Measurements from ENCODE around the gene RAB44.
"Not testable (repeated sequence)": the region's sequence is repeated elsewhere in the genome, so short reads cannot be mapped to it uniquely, and the experiment has no call there.

The RAB44 gene

DNA sequence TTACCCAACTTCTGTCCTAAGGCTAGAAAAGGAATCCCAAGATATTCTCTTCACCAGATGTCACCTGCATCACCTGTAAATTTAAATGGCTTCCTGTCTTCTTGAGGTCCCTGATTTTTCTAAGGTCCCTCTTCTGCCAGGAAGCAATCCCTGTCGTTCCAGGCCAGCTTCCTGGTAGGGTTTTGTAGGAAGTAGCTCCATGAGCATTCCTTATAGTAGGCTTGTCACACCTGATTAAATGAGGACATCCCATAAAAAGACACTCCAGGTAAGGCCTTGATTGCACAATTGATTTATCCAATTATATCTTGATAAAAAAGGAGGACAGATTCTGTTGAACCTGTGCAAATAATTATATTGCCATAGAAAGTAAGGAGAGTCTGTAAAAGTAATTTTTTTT is 8.7 kb downstream of the RAB44 start:
- no peak for DNase-seq (ENCODE audit: low read depth in 1 of 2, low spot score in 1 of 2)

DNA sequence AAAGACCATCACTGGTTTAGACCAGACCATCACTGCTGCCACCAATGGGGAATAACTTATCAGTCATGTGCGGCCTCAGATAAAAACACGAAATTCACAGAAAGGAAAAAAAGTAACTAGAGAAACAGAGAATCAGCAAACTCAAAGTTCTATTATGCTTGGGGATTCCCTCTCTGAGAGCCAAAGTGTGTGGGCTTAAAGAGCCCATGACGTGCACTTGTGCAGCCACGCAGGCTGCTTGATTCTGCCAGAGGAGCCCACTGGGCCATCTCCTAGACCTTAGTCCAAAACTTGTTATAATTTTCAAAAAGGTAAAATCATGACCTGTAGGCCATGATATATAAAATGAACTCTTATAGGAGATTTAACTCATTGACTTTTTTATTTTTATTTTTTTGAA is 15.2 kb downstream of the RAB44 start:
- no peak for DNase-seq (ENCODE audit: low read depth in 1 of 2, low spot score in 1 of 2)

DNA sequence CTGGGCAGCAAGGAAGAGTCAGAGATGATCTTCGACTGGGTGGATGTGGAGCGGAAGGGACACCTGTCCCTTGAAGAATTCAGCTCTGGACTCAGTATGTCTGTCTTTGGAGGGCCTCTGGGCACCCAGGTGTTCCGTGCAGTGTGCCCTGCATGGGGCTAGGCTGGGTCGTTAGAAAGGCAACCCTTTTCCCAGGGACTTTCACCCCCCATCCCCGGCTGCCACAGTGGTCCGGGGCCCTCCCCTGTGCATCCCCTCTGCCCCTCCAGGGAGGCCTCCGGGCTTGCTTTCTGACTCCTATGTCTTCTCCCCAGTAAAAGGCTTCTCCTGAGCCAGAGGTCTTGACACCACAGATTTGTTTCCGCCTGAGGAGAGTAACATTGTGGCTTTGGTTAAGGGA is 16.2 kb downstream of the RAB44 start:
- DNase-seq (ENCODE audit: low read depth in 1 of 2, low spot score in 1 of 2): no peak

DNA sequence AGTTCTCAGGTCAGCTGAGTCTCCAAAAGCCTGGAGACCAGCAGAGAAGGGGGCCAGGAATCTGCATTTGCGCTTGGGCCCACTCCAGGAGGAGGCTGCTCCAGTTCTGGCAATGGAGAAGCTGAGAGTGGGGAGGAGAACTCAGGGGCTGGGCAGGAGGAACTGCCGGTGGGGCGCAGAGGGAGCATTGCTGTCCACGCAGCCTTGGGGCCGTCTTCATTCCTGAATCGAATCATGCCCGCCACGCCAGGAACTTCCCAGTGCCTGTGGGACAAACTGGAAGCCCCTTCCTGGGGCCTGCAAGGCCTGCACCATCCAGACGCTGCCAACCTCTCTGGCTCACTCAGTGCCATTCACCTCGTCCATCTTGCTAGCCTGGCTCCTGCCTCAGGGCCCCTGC is 16.9 kb downstream of the RAB44 start:
- DNase-seq (ENCODE audit: low read depth in 1 of 2, low spot score in 1 of 2): no peak

DNA sequence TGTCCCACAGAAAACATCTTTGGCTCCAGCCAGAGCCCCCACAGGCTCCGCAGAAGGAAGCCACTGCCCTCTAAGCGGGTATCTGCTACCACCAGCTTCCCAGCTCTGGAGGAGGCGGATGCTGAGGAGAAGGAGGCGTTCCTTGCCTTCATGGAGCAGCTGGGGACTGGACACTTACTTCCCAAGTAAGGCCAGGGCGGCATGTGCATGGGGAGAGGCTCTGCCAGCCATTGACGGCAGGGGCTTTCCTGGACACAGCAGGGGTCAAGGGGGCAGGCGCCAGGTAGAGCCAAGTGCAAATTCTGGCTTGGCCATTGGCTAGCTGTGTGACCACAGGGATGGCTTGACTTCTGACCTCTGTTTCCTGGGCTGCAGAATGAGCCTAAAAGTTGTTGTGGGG is 17.8 kb downstream of the RAB44 start:
- DNase-seq (ENCODE audit: low read depth in 1 of 2, low spot score in 1 of 2): no peak

DNA sequence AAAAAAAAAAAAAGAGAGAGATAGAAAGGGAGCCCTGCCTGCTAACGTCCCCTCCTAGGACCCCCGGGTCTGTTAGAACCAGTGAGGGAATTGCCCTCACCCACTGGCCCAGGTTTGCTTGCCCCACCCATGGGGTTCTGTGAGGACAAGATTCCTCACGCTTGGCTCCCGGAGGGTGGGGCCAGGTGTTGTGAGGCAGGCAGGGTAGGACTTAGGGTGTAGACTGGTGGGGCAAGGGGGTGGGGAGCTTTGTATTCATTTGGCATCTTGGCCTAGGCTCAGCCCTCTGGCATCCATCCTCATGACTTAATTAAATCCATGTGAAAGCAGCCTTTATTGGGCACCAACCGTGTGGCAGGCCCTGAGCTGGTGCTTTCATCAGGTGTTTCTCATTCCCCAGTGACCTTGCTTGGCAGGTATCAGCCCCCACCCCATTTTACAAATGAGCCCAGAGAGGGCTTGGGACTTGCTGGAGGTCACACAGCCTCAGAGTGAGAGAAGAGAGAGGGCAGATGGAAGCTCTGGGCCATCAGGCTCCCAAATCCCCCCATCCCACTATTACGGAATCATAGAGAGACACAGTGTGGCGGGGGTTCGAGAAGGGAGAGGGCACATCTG is 19.0 kb downstream of the RAB44 start:
- DNase-seq (ENCODE audit: low read depth in 1 of 2, low spot score in 1 of 2): no peak

DNA sequence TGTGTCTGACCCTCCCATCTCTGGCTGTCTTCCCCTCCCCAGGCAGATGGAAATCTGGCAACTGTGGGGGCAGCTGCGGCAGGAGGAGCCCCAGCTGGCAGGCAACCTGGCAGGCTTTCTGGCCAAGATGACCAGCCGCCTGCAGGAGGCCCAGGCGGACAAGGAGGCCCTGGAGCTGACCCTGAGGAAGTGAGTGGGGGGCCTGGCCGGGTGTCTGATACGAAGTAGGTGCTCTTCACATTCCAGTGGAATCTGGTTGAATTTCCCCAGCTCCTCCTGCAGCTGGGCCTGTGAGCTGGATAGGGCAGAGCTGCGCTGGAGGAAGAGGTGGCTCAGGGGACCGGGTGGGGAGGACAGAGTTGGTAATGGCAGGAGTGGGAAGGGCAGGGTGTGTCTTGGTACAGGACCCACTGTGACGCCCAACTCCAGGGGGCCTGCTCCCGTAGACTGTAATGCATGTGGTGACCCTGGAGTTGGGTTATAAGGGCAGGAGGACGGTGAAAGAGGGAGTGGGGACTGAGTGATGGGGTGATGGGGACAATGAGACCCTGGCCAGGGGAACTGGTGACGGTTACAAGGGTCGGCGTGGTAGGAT is 19.7 kb downstream of the RAB44 start:
- DNase-seq (ENCODE audit: low read depth in 1 of 2, low spot score in 1 of 2): no peak

DNA sequence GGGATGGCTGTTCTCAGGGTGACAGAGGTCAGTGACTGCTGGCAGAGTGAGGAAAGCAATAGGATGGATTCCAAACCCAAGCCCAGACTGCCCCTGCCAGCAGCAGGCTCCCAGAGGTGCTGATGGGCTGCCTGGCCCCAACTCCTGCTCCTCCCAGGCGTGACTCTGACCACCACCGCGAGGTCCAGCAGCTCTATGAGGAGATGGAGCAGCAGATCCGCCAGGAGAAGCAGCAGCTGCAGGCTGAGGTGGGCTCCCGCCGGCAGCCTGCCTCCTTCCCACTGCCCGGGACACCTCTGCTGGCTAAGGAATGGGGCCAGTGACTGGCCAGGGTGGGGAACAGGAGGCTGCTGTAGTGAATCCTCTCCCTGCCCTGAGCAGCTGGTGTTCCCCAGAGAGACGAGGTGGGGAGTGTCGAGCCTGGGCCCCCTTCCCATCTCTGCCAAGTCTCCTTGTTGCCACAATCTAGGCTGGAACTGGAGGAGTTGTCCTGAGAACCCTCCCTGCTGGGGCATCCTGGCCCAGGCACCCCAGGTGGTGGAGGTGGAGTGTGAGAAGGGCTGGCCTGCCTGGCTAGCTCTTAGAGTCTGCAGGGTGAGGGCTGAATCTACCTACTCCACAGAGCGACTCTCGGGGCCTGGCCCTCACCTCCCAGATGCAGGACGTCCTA is 20.4 kb downstream of the RAB44 start:
- DNase-seq (ENCODE audit: low read depth in 1 of 2, low spot score in 1 of 2): no peak

DNA sequence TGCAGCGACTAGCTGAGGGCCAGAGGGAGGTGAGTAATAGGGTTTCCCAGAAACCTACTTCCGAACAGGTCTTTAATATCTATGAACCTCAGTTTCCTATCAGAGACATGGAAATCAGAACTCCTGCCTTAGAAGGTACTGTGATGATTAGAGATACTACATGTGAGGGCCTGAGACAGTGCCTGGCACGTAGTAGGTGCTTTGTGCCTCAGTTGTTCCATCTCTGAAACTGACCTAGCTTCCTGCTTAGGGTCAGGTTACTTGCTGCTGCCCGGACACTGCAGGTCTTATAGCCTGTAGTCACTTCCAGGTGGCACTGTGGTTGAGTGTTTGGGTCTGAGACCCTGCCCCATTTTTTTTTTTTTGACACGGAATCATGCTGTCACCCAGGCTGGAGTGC is 20.9 kb downstream of the RAB44 start:
- DNase-seq (ENCODE audit: low read depth in 1 of 2, low spot score in 1 of 2): no peak

DNA sequence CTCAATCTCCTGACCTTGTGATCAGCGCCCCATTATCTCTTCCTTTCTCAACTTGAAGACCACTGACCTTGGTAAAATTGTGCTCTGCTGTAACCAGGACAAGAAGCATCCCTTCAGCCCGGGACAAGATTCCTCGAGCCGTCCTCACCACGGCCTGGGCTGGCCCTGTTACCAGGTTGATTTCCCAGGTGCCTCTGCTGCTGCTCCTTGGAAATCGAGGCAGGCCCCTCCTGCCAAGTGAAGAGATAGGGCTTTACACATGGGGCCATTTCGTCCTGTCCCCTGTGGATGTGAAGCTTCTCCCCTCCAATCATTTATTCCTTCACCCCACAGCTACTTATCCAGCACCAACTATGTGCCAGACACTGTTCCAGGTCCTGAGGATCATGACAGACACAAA is 21.5 kb downstream of the RAB44 start:
- DNase-seq (ENCODE audit: low read depth in 1 of 2, low spot score in 1 of 2): no peak

DNA sequence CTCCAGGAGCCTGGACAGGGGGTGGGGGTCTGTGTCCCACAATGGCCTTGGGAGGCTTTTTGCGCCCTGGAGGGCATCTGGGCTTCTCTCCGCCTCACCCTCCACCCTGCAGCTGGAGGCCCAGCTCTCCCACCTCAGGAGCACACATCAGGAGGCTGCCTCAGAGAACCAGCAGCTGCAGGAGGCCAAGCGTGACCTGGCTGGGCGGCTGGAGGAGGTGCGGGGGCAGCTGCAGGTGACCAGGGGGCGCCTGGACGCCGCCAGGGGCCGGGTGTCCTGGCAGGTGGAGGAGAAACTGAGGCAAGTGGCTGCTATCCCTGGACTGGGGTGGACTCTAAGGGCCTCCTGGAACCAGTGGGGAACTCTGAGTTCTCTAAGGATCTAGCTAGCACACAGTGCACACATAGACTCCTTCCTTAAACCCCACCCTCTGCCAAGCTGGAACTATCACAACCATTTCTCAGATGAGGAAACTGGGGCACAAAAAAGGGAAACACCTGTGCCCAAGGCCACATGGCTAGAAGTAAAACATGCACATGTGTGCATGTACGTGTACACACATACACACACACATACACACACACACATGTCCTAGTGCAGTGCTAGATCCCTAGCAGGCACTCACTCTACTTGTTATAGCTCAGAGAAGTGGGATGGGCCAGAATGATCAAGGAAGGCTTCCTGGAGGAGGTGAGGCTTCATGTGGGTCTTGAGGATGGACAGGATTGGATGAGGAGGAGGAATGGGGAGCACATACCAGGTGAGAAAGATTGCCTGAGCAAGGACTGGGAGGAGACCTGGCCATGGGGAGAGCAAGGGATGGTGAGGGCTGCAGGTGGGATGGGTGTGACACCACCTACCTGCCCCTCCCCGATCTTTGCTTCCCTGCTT is 22.9 kb downstream of the RAB44 start:
- no peak for DNase-seq (ENCODE audit: low read depth in 1 of 2, low spot score in 1 of 2)

DNA sequence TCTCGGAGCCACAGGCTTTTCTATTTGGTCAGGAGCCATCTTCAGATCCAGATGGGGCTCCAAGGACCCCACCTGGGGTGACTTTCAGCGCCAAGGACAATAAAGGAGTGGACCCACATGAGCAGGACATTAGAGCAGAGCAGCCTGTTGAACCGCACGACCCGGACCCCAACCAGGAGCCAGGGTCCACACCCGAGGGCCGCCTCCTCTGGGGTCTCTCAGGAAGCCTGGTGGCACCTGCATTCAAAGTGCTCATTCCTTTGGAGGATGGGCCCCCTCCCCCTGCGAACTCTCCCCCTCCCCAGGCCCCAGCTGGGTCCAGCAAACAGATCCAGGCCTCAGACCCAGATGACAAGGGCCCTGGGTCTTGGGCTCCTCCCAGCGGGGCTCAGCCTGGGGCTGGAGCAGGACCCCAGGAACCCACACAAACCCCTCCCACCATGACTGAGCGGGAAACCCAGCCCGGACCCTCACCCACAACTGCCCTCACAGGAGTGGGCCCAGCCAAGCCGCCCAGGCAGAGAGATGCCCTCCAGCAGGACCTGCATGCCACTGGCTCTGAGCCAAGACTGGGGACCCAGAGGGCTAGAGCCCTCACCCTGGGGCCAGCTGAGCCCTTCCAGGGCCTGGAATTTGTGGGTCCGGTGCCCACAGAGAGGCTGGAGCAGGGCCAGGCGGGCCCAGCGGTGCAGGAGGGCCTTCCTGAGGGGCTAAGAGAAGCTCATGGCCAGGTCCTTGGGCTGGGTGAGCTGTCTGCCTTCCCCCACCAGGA is 23.9 kb downstream of the RAB44 start:
- DNase-seq (ENCODE audit: low read depth in 1 of 2, low spot score in 1 of 2): no peak

DNA sequence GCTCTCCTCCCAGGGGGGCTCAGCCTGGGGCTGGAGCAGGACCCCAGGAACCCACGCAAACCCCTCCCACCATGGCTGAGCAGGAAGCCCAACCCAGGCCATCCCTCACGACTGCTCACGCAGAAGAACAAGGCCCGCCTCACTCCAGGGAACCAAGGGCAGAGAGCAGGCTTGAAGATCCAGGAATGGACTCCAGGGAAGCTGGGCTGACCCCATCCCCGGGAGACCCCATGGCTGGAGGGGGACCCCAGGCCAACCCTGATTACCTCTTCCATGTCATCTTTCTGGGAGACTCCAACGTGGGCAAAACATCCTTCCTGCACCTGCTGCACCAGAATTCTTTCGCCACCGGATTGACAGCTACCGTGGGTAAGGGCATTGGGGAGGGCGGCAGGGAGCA is 24.7 kb downstream of the RAB44 start:
- no peak for DNase-seq (ENCODE audit: low read depth in 1 of 2, low spot score in 1 of 2)

DNA sequence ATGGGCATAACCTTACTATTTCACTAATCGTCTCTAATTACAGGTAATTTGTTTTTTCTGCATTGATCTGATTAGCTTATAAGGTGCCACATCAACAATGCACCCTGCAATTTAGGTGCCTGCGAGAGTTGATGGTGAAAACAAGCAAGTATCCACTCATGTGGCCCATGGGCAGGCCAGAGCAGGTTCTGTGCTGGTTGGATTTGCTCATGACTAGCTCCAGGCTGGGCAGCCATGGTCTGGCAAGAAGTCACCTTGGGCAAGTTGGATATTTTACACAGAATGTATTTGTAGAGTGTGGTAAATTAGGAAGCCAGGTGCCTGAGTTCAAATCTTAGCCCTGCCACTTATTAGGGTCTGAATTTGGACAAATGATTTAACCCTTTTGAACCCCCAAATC is 25.3 kb downstream of the RAB44 start:
- no peak for DNase-seq (ENCODE audit: low read depth in 1 of 2, low spot score in 1 of 2)

DNA sequence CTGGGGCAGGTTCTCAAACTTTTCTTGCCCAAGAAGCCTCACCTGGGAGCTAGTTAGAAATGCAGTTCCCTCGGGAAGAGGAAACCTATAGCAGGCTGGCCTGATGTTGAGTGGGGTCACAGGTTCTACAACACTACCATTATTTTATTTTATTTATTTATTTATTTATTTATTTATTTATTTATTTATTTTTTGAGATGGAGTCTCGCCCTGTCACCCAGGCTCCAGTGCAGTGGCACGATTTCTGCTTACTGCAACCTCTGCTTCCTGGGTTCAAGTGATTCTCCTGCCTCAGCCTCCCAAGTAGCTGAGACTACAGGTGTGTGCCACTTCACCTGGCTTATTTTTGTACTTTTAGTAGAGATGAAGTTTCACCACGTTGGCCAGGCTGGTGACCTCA is 26.4 kb downstream of the RAB44 start:
- DNase-seq (ENCODE audit: low read depth in 1 of 2, low spot score in 1 of 2): not testable (repeated sequence)

DNA sequence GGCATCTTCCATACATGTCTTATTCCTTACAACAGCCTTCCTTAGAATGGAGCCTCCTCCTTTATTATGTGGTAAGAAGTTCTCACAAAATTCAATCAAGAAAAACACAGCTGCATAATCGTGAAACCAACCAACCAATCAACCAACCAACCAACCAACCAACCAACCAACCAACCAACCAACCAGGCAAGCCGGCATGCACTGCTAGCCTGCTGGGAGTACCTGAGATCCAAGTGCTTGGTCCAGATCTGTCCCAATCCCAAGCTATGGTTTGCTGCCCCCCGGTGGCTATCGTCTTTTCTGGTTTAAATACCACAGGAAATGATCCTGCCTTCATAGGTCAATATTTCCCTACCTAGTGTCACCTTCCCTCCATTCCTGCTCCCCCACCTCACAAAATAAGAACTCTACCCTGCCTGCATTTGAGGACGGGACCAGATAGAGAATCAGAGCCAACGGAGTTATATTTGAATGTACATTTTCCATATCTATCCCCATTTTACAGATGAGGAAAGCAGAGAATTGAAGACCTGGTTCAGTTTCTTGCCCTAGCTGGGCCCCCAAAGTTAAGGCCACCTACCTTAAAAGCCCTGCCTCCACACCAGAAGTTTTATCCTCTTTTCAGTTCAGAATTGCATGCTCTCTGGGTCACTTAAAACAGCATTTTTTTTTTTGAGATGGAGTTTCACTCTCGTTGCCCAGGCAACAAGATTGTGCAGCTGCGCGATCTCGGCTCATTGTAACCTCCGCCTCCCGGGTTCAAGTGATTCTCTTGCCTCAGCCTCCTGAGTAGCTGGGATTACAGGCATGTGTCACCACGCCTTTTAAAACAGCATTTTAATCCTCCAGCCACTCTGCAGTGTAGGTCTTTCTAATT is 27.1 kb downstream of the RAB44 start:
- no peak for DNase-seq (ENCODE audit: low read depth in 1 of 2, low spot score in 1 of 2)

DNA sequence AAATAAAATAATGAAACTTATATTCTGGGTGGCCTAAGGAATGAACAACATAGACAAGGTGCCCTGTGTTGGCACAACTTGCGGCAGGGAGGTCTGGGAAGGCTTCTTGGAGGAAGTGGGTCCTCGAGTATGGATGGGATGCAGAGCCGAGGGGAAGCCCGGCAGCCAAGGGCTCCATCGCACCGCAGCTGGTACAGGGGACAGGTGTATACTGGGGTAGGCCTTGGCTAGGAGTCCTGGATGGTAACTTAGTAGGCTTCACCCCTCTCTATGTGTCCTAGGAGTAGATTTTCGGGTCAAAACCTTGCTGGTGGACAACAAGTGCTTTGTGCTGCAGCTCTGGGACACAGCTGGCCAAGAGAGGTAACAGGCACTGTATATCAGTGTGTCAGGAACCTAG is 28.0 kb downstream of the RAB44 start:
- no peak for DNase-seq (ENCODE audit: low read depth in 1 of 2, low spot score in 1 of 2)

DNA sequence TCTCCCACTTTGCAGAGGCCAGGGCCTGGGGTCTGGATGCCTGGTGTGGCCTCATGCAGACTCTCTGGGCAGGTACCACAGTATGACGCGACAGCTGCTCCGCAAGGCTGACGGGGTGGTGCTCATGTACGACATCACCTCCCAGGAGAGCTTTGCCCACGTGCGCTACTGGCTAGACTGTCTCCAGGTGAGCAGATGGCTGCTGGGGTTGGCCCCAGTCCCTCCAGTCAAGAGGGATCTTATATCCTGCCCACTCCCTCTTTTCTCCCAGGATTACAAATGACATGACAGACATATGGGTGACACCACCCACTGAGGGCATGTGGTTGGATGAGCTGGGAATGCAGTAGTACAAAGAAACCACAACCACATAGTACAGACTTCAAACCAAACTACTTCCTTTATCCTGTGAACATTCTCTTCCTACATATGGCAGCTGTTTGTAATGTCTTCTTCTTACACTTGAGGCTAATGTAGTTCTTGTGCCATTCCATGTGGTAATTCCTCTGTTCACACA is 29.9 kb downstream of the RAB44 start:
- no peak for DNase-seq (ENCODE audit: low read depth in 1 of 2, low spot score in 1 of 2)

DNA sequence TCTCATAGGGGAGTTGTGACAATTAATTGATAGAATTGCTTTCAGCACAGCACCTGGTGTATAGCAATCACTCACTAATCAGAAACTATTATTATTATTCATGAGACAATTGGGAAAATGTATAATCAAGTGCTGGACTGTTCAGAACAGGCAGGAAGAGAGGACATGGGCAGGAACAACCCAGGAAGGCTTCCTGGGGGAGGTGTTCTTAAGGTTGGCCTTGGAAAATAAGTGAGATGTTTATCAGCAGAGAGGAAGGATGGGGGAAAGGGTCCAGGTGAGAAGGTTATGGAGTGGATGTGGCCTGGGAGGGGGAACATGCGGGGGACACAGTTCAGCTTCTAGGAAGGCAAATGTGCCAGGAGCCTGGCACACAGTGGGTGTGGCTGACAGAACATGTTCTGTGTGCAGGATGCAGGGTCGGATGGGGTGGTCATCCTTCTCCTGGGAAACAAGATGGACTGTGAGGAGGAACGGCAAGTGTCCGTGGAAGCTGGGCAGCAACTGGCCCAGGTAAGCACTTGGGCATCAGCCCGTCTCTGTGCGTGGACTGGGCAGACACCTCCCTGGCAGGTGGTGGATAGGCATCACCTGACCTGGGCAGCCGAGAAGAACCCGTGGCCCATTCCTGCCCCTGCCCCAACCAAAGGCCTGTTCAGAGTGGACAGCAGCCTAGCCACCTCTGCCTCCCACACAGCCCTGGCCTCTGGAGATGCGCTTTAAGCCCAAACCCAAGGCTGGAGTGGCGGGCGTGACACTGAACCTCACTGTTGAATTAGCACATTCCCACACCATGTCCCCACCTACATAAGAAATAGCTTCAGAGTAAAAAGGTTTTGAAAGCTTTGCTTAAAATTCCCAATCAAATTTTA is 30.9 kb downstream of the RAB44 start:
- DNase-seq (ENCODE audit: low read depth in 1 of 2, low spot score in 1 of 2): no peak

Data from activated T-helper 1 cell treated with anti-CD3 and anti-CD28 coated beads, Interleukin-2, amount 50 U/mL, for 16 hours (primary cell).